ENCODE data around the gene ITGA6. TPM values are rescaled to one million over a fixed set of nuclear protein-coding genes. Genes with fewer than 3 reads are reported as not detected.
"Not testable (repeated sequence)": the region's sequence is repeated elsewhere in the genome, so short reads cannot be mapped to it uniquely, and the experiment has no call there.

Gene ITGA6
- total RNA-seq, 1 experiment from 2014 or later, result 181 TPM

DNA sequence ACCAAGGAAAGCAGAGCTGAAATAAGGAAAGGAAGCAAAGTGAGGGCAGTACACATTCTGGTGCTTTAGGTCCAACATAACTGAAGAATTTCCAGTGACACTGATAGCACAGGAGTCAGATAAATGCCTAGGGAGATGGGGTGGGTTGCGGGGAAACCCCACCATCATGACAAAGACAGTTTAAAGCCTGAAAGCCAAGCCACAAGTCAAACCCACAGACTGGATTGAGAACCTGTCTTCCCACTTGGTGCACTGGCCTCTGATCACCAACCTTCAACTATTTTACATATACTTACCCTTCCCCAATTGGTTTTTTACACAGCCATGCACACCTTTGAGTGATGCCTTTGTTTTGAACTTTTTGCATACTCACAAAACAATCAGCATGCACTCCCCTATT is 106.3 kb downstream of the ITGA6 start:
- no peaks in the 10 kb centered on the region for H3K79me2 ChIP-seq (ENCODE audit: low read length)
- no TSS peak for BruUV-seq (replicated peaks)
- no peaks in the 10 kb centered on the region for H3K9me3 ChIP-seq (ENCODE audit: low read length)
- DNase-seq (no peak), ATAC-seq (no peak)
- no peak overlapping the region for H3K9ac ChIP-seq (ENCODE audit: low read length)
- ChIA-PET CTCF (no interaction called here), POLR2A (ENCODE audit: unreplicated experiment) (no interaction called here)
- no peaks in the 10 kb centered on the region for H3K9me2 ChIP-seq (replicated peaks; ENCODE audit: low read length)
- H4K20me1 ChIP-seq (ENCODE audit: low read length), result no peaks in the 10 kb centered on the region
- no peak overlapping the region for H3K27ac ChIP-seq (ENCODE audit: low read length)
- TF ChIP-seq EZH2 (IDR thresholded peaks at IDR 0.05; ENCODE audit: low read length, unreplicated experiment) (no peak), CTCF (conservative IDR thresholded peaks at IDR 0.05; ENCODE audit: low read depth, low read length) (no peak), EZH2phosphoT487 (IDR thresholded peaks at IDR 0.05; ENCODE audit: borderline replicate concordance, low read length) (no peak)
- no peak overlapping the region for H2AFZ ChIP-seq (ENCODE audit: low read length)
- no peak overlapping the region for H3K4me3 ChIP-seq (ENCODE audit: low read length)
- H3F3A ChIP-seq (ENCODE audit: low read length, unreplicated experiment), result no peaks in the 10 kb centered on the region
- H3K4me2 ChIP-seq (ENCODE audit: low read length), result no peak overlapping the region
- intact Hi-C loops (cut with micrococcal nuclease), result no loop called here
- H3K27me3 ChIP-seq (ENCODE audit: low read length), result no peaks in the 10 kb centered on the region
- no peaks in the 10 kb centered on the region for H3K36me3 ChIP-seq (ENCODE audit: low read depth, low read length)
- H3K4me1 ChIP-seq (ENCODE audit: insufficient read depth, low read length), result no peaks in the 10 kb centered on the region

DNA sequence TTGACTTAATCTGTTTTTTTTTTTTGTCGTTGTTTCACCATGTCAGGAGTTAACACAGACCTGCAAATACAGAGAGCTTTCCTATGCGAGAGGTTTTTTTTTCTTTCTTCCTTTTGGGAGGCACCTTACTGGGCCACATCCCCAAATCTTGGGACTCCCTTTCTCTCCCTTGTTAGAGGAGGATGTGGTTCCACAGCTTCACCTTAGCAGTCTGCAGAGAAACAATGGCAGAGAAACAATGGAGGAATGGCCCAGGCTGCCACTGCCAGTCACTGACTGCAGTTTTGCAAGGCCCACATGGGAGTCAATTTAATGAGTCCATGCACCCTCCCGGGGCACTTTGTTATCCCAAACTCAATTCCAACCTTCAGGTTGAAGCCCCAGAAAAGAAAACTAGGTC is 107.7 kb downstream of the ITGA6 start:
- ChIA-PET POLR2A (ENCODE audit: unreplicated experiment) (no interaction called here), CTCF (no interaction called here)
- no TSS peak for BruUV-seq (replicated peaks)
- Histone ChIP-seq H3K36me3 (ENCODE audit: low read depth, low read length) (peaks cover 10% of the 10 kb centered on the region; the same call in 1 of the 2 replicates), H3K27ac (ENCODE audit: low read length) (no peak overlapping the region), H3K4me3 (ENCODE audit: low read length) (no peak overlapping the region), H2AFZ (ENCODE audit: low read length) (no peak overlapping the region), H3K4me1 (ENCODE audit: insufficient read depth, low read length) (no peaks in the 10 kb centered on the region), H3K9me3 (ENCODE audit: low read length) (peaks cover 10% of the 10 kb centered on the region; the same call in 1 of the 2 replicates), H3K9ac (ENCODE audit: low read length) (no peak overlapping the region), H3K27me3 (ENCODE audit: low read length) (no peaks in the 10 kb centered on the region), H4K20me1 (ENCODE audit: low read length) (no peaks in the 10 kb centered on the region), H3K79me2 (ENCODE audit: low read length) (no peaks in the 10 kb centered on the region), H3K4me2 (ENCODE audit: low read length) (no peak overlapping the region), H3F3A (ENCODE audit: low read length, unreplicated experiment) (no peaks in the 10 kb centered on the region), H3K9me2 (replicated peaks; ENCODE audit: low read length) (no peaks in the 10 kb centered on the region)
- ATAC-seq (no peak), DNase-seq (no peak)
- TF ChIP-seq CTCF (conservative IDR thresholded peaks at IDR 0.05; ENCODE audit: low read depth, low read length), result no peak
- no peak for TF ChIP-seq EZH2 (IDR thresholded peaks at IDR 0.05; ENCODE audit: low read length, unreplicated experiment)
- TF ChIP-seq EZH2phosphoT487 (IDR thresholded peaks at IDR 0.05; ENCODE audit: borderline replicate concordance, low read length), result no peak
- intact Hi-C loops (cut with micrococcal nuclease), result no loop called here

DNA sequence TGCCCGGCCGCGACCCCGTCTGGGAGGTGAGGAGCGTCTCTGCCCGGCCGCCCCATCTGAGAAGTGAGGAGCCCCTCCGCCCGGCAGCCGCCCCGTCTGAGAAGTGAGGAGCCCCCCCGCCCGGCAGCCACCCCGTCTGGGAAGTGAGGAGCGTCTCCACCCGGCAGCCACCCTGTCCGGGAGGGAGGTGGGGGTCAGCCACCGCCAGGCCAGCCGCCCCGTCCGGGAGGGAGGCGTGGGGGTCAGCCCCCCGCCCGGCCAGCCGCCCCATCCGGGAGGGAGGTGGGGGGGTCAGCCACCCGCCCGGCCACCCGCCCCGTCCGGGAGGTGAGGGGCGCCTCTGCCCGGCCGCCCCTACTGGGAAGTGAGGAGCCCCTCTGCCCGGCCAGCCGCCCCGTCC is 110.5 kb downstream of the ITGA6 start:
- DNase-seq; H3K9me2 ChIP-seq (replicated peaks; ENCODE audit: low read length); POLR2A ChIA-PET (ENCODE audit: unreplicated experiment); H3K4me3 ChIP-seq (ENCODE audit: low read length); H3K79me2 ChIP-seq (ENCODE audit: low read length); H3K4me1 ChIP-seq (ENCODE audit: insufficient read depth, low read length); H3K4me2 ChIP-seq (ENCODE audit: low read length); H3K27ac ChIP-seq (ENCODE audit: low read length); H4K20me1 ChIP-seq (ENCODE audit: low read length); H3F3A ChIP-seq (ENCODE audit: low read length, unreplicated experiment); H3K9ac ChIP-seq (ENCODE audit: low read length); H3K27me3 ChIP-seq (ENCODE audit: low read length); H2AFZ ChIP-seq (ENCODE audit: low read length); CTCF ChIA-PET; intact Hi-C loops (cut with micrococcal nuclease); ATAC-seq; BruUV-seq (replicated peaks): not testable (repeated sequence)
- peaks cover 15% of the 10 kb centered on the region; the same call in 1 of the 2 replicates for H3K9me3 ChIP-seq (ENCODE audit: low read length)
- peaks cover 13% of the 10 kb centered on the region; the same call in 1 of the 2 replicates for H3K36me3 ChIP-seq (ENCODE audit: low read depth, low read length)
